Activated CD4-positive, alpha-beta T cell treated with anti-CD3 and anti-CD28 coated beads, Interleukin-2, amount 10 ng/mL, durations not matched to agents 24 days and 14 days (primary cell): Measurements from ENCODE around the gene ANGPT4. TPM values are rescaled to one million over a fixed set of nuclear protein-coding genes. Genes with fewer than 3 reads are reported as not detected.

Source experiments
- DNase-seq: peaks from one replicate; pipeline ENCODE4 v3.0.0; 2022
- H3K27ac Mint-ChIP-seq: one replicate; pipeline ENCODE4 v1.8.0; 2022; ENCODE audit warnings: mild to moderate bottlenecking, mixed read lengths
- H3K27me3 Mint-ChIP-seq: one replicate; pipeline ENCODE4 v1.8.0; 2022; ENCODE audit warnings: mixed read lengths
- H3K36me3 Mint-ChIP-seq: one replicate; pipeline ENCODE4 v1.8.0; 2022; ENCODE audit warnings: low read depth, mild to moderate bottlenecking, mixed read lengths
- H3K4me1 Mint-ChIP-seq: one replicate; pipeline ENCODE4 v1.8.0; 2021; ENCODE audit warnings: mixed read lengths
- H3K4me3 Mint-ChIP-seq: one replicate; pipeline ENCODE4 v1.8.0; 2022; ENCODE audit warnings: mild to moderate bottlenecking, moderate library complexity, mixed read lengths
- H3K9me3 Mint-ChIP-seq: one replicate; pipeline ENCODE4 v1.8.0; 2021; ENCODE audit warnings: mixed read lengths
- intact Hi-C: fragments of 100-400 bp; cut with micrococcal nuclease; formaldehyde crosslinking; loops from one replicate; pipeline ENCODE4 v1.15.1; 2023
- total RNA-seq: library from RNA; stranded (reverse); gene quantifications from 2 replicates; pipeline ENCODE4 v1.2.3, GENCODE V29; 2022

Gene ANGPT4
- total RNA-seq, 1 donor from 2014 or later, result not detected

- DNase-seq, result no peak
- Mint-ChIP-seq H3K27me3 (peaks cover 2% of the 10 kb centered on the region), H3K4me1 (no peaks in the 10 kb centered on the region), H3K9me3 (no peaks in the 10 kb centered on the region), H3K36me3 (no peaks in the 10 kb centered on the region), H3K27ac (no peak overlapping the region), H3K4me3 (no peak overlapping the region)
- intact Hi-C loops, result no loop called here
Observed at GRCh38 chr20:924639-925038, 8.5 kb upstream of the ANGPT4 start.

GRCh38 chr20:922781-923180 is 6.6 kb upstream of the ANGPT4 start:
- no peaks in the 10 kb centered on the region for H3K36me3 Mint-ChIP-seq
- intact Hi-C loops, result no loop called here

GRCh38 chr20:921068-921467 is 4.9 kb upstream of the ANGPT4 start:
- H3K27ac Mint-ChIP-seq, result no peak overlapping the region
- intact Hi-C loops, result no loop called here
- H3K27me3 Mint-ChIP-seq, result peaks cover 5% of the 10 kb centered on the region
- H3K9me3 Mint-ChIP-seq, result no peaks in the 10 kb centered on the region
- no peaks in the 10 kb centered on the region for H3K4me1 Mint-ChIP-seq
- H3K4me3 Mint-ChIP-seq, result no peak overlapping the region
- no peaks in the 10 kb centered on the region for H3K36me3 Mint-ChIP-seq
- DNase-seq, result no peak

More at GRCh38 chr20:922781-923180, 6.6 kb upstream of the ANGPT4 start:
- H3K9me3 Mint-ChIP-seq, result no peaks in the 10 kb centered on the region
- no peak overlapping the region for H3K27ac Mint-ChIP-seq
- H3K27me3 Mint-ChIP-seq, result peaks cover 3% of the 10 kb centered on the region
- no peak for DNase-seq
- no peaks in the 10 kb centered on the region for H3K4me1 Mint-ChIP-seq
- no peak overlapping the region for H3K4me3 Mint-ChIP-seq

- H3K9me3 Mint-ChIP-seq, result no peaks in the 10 kb centered on the region
- no peaks in the 10 kb centered on the region for H3K4me1 Mint-ChIP-seq
- no peak overlapping the region for H3K4me3 Mint-ChIP-seq
- intact Hi-C loops, result no loop called here
- no peak for DNase-seq
- peaks cover 7% of the 10 kb centered on the region for H3K27me3 Mint-ChIP-seq
- H3K36me3 Mint-ChIP-seq, result no peaks in the 10 kb centered on the region
- no peak overlapping the region for H3K27ac Mint-ChIP-seq
Observed at GRCh38 chr20:920311-920710, 4.2 kb upstream of the ANGPT4 start.

- intact Hi-C loops, result no loop called here
- Mint-ChIP-seq H3K27ac (no peak overlapping the region), H3K4me1 (no peaks in the 10 kb centered on the region), H3K9me3 (no peaks in the 10 kb centered on the region), H3K36me3 (no peaks in the 10 kb centered on the region), H3K4me3 (no peak overlapping the region), H3K27me3 (peaks cover 9% of the 10 kb centered on the region)
- DNase-seq, result no peak
Observed at GRCh38 chr20:919491-919916, 3.4 kb upstream of the ANGPT4 start.

- no peak overlapping the region for H3K4me3 Mint-ChIP-seq
- no peak for DNase-seq
- H3K27me3 Mint-ChIP-seq, result peaks cover 11% of the 10 kb centered on the region
- no peaks in the 10 kb centered on the region for H3K36me3 Mint-ChIP-seq
- H3K27ac Mint-ChIP-seq, result no peak overlapping the region
- intact Hi-C loops, result no loop called here
- no peaks in the 10 kb centered on the region for H3K9me3 Mint-ChIP-seq
- no peaks in the 10 kb centered on the region for H3K4me1 Mint-ChIP-seq
Observed at GRCh38 chr20:917416-917815, 1.3 kb upstream of the ANGPT4 start.

GRCh38 chr20:916825-917224 is 691 bp upstream of the ANGPT4 start:
- intact Hi-C loops, result no loop called here

GRCh38 chr20:914727-915498 is 1.2 kb downstream of the ANGPT4 start:
- Mint-ChIP-seq H3K36me3 (no peaks in the 10 kb centered on the region), H3K4me3 (no peak overlapping the region), H3K9me3 (no peaks in the 10 kb centered on the region), H3K4me1 (no peaks in the 10 kb centered on the region), H3K27ac (no peak overlapping the region), H3K27me3 (peaks cover 13% of the 10 kb centered on the region)
- no peak for DNase-seq
- intact Hi-C loops, result no loop called here

More at GRCh38 chr20:916825-917224, 691 bp upstream of the ANGPT4 start:
- Mint-ChIP-seq H3K27ac (no peak overlapping the region), H3K36me3 (no peaks in the 10 kb centered on the region), H3K4me3 (no peak overlapping the region), H3K9me3 (no peaks in the 10 kb centered on the region), H3K4me1 (no peaks in the 10 kb centered on the region), H3K27me3 (peaks cover 11% of the 10 kb centered on the region)
- no peak for DNase-seq

- intact Hi-C loops, result no loop called here
- Mint-ChIP-seq H3K27me3 (peaks cover 12% of the 10 kb centered on the region), H3K9me3 (no peaks in the 10 kb centered on the region), H3K4me3 (no peak overlapping the region), H3K4me1 (no peaks in the 10 kb centered on the region), H3K36me3 (no peaks in the 10 kb centered on the region), H3K27ac (no peak overlapping the region)
- DNase-seq, result no peak
Observed at GRCh38 chr20:913306-913849, 2.8 kb downstream of the ANGPT4 start.

GRCh38 chr20:911882-912600 is 4.1 kb downstream of the ANGPT4 start:
- Mint-ChIP-seq H3K27me3 (peaks cover 10% of the 10 kb centered on the region), H3K36me3 (no peaks in the 10 kb centered on the region), H3K9me3 (no peaks in the 10 kb centered on the region), H3K27ac (no peak overlapping the region), H3K4me3 (no peak overlapping the region), H3K4me1 (no peaks in the 10 kb centered on the region)
- DNase-seq, result no peak
- intact Hi-C loops, result no loop called here

- no peak for DNase-seq
- Mint-ChIP-seq H3K36me3 (no peaks in the 10 kb centered on the region), H3K4me3 (no peak overlapping the region), H3K4me1 (no peaks in the 10 kb centered on the region), H3K27ac (no peak overlapping the region), H3K27me3 (peaks cover 8% of the 10 kb centered on the region), H3K9me3 (no peaks in the 10 kb centered on the region)
- intact Hi-C loops, result no loop called here
Observed at GRCh38 chr20:910870-911770, 5.0 kb downstream of the ANGPT4 start.

- Mint-ChIP-seq H3K36me3 (no peaks in the 10 kb centered on the region), H3K4me3 (no peak overlapping the region), H3K27ac (no peak overlapping the region), H3K9me3 (no peaks in the 10 kb centered on the region), H3K4me1 (no peaks in the 10 kb centered on the region), H3K27me3 (peaks cover 6% of the 10 kb centered on the region)
- no peak for DNase-seq
- intact Hi-C loops, result no loop called here
Observed at GRCh38 chr20:910132-910869, 5.8 kb downstream of the ANGPT4 start.

GRCh38 chr20:909641-910040 is 6.5 kb downstream of the ANGPT4 start:
- Mint-ChIP-seq H3K27ac (no peak overlapping the region), H3K4me1 (no peaks in the 10 kb centered on the region), H3K36me3 (no peaks in the 10 kb centered on the region), H3K27me3 (peaks cover 4% of the 10 kb centered on the region), H3K4me3 (no peak overlapping the region), H3K9me3 (no peaks in the 10 kb centered on the region)
- intact Hi-C loops, result no loop called here
- no peak for DNase-seq
